22Rv1 (cell line): Measurements from ENCODE around the gene HBS1L.

Experiments
- ZFX ChIP-seq: fragments of 450-650 bp; IDR thresholded peaks from 2 replicates; pipeline ENCODE4 v1.6.1; 2017; ENCODE audit warnings: antibody characterized with exemption, borderline replicate concordance
- TF ChIP-seq, protein P1 (sequence below): fragments of 450-650 bp; IDR thresholded peaks from 2 replicates; pipeline ENCODE4 v1.5.1; 2017; ENCODE audit warnings: mild to moderate bottlenecking

DNA sequence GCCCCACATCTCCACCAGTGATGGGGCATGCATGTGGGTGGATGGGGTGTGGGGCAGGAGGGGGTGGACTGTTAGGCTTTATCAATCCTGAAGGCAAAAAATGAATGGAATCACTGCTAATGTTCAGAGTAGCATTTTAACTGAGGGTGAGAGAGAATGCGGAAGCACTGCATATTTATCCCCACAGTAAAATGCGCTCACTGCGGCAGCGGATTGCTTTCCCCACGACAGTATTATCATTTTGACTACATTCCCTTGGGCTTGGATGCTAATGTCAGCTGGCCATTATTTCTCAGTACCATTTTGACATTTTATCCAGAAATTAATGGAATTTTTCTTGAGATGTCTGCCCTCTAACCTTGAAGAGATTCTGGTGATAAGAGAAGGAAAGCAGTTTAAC, 118.1 kb downstream of the HBS1L start:
- TF ChIP-seq, protein P1, sequence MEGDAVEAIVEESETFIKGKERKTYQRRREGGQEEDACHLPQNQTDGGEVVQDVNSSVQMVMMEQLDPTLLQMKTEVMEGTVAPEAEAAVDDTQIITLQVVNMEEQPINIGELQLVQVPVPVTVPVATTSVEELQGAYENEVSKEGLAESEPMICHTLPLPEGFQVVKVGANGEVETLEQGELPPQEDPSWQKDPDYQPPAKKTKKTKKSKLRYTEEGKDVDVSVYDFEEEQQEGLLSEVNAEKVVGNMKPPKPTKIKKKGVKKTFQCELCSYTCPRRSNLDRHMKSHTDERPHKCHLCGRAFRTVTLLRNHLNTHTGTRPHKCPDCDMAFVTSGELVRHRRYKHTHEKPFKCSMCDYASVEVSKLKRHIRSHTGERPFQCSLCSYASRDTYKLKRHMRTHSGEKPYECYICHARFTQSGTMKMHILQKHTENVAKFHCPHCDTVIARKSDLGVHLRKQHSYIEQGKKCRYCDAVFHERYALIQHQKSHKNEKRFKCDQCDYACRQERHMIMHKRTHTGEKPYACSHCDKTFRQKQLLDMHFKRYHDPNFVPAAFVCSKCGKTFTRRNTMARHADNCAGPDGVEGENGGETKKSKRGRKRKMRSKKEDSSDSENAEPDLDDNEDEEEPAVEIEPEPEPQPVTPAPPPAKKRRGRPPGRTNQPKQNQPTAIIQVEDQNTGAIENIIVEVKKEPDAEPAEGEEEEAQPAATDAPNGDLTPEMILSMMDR = no peak
- no peak for TF ChIP-seq ZFX
